RWPE1 (cell line): ENCODE measurements around the gene AHI1.
A peak's percentile ranks its signal among the peaks of the same experiment; 100 is the strongest.

Experiments used
- CTCF ChIA-PET: fragments of 350-600 bp; sonication (Branson Sonifier 250); formaldehyde crosslinking; extraction: SDS; loops from one replicate; lab custom pipeline; 2021; lab: Yijun Ruan, JAX
- POLR2A ChIA-PET: fragments of 400-600 bp; formaldehyde crosslinking; extraction: SDS; loops from one replicate; lab custom pipeline; 2020; ENCODE audit warnings: antibody characterized with exemption; ENCODE audit not compliant: low non-redundant PET; lab: Yijun Ruan, JAX
- DNase-seq: peaks from one replicate; pipeline ENCODE4 v3.0.0; 2012; ENCODE audit warnings: low spot score
- H3K27ac ChIP-seq: fragments of 450-650 bp; 2 replicates; pipeline ENCODE4 v1.5.1; 2017
- CTCF ChIP-seq: fragments of 450-650 bp; conservative IDR thresholded peaks from 2 replicates; pipeline ENCODE4 v1.5.1; 2017; ENCODE audit warnings: low read depth, mild to moderate bottlenecking

Gene AHI1

GRCh38 chr6:135497412-135498184 is at the start of gene AHI1:
AHI1 (minus strand) TSS chr6:135497740; CDS start chr6:135492237, 5,503 bp downstream.
- DNase-seq, result peak; percentile 83
- ChIA-PET CTCF (interaction anchor here (0.6 kb wide), 2 partner anchors 176 to 732 kb away, joined by 3 read pairs; no protein-coding TSS in a partner anchor), POLR2A (no interaction called here)
- TF ChIP-seq CTCF, result no peak
- H3K27ac ChIP-seq, result peak within 1 kb of the TSS; percentile 95

GRCh38 chr6:135546680-135547418 is 49.3 kb upstream of the AHI1 start:
- no peak for DNase-seq
- ChIA-PET POLR2A (no interaction called here), CTCF (interaction anchor here (1.0 kb wide), 1 partner anchor 16 kb away, joined by 3 read pairs; no protein-coding TSS in a partner anchor)
- no peak overlapping the region for H3K27ac ChIP-seq
- no peak for TF ChIP-seq CTCF

- POLR2A ChIA-PET, result no interaction called here
- CTCF ChIA-PET, result interaction anchor here (1.0 kb wide), 1 partner anchor 15 kb away, joined by 3 read pairs; no protein-coding TSS in a partner anchor
- no peak for TF ChIP-seq CTCF
- no peak overlapping the region for H3K27ac ChIP-seq
- DNase-seq, result no peak
These were observed 48.7 kb upstream of the AHI1 start for GRCh38 chr6:135546206-135546605.

- TF ChIP-seq CTCF, result no peak
- DNase-seq, result no peak
- CTCF ChIA-PET, result interaction anchor here (0.7 kb wide), 1 partner anchor 687 kb away, joined by 3 read pairs; no protein-coding TSS in a partner anchor
- no peak overlapping the region for H3K27ac ChIP-seq
- POLR2A ChIA-PET, result no interaction called here
These were observed 42.8 kb upstream of the AHI1 start for GRCh38 chr6:135540207-135540840.

GRCh38 chr6:135537741-135538301 is 40.3 kb upstream of the AHI1 start:
- ChIA-PET CTCF (interaction anchor here (0.6 to 0.9 kb wide), 3 partner anchors 119 to 699 kb away, joined by 3 read pairs; no protein-coding TSS in a partner anchor), POLR2A (no interaction called here)
- no peak overlapping the region for H3K27ac ChIP-seq
- TF ChIP-seq CTCF, result no peak
- DNase-seq, result peak; percentile 60
